GM19043 (cell line): ENCODE results near the gene NKIRAS2.

Source experiments
- ATAC-seq: cut with Tn5 transposase; IDR thresholded peaks from one replicate; pipeline ENCODE4 v1.9.1; 2021; ENCODE audit warnings: low read depth; ENCODE audit not compliant: unreplicated experiment

The NKIRAS2 gene

DNA sequence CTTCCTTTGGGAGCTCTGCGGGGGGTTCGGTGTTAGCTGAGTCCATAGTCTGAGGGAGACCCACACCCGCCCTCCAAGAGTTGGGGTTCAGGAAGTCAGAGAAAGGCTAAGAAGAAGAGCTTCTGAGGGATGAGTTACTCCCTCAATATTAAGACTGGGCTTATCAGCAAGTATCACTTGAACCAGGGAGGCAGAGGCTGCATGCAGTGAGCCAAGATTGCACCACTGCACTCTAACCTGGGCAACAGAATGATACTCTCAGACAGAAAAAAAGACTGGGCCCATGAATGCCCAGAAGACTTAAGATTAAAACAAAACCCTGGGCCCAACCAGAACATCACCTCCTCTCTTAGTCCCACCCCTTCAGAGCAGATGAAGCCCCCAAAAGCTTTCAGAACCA, 6.0 kb downstream of the NKIRAS2 start:
- ATAC-seq, result no peak

GRCh38 chr17:42026857-42027589, 7.1 kb downstream of the NKIRAS2 start:
- ATAC-seq, result no peak

DNA sequence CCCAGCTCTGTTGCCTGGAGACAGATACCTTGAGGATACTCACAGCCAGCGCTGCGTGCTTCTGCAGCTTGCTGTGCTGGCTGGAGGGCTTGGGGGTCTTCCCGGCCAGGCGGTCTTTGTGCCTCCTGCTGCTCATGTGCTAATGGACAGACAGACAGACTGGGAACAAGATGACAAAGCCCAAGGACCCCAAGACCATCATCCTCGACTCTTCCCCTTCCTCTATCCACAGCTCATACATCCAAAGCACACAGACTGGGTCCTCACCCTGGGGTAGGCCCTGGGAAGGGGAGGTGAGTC, 7.7 kb downstream of the NKIRAS2 start:
- no peak for ATAC-seq

GRCh38 chr17:42027961-42028790, 8.3 kb downstream of the NKIRAS2 start:
- ATAC-seq, result no peak

DNA sequence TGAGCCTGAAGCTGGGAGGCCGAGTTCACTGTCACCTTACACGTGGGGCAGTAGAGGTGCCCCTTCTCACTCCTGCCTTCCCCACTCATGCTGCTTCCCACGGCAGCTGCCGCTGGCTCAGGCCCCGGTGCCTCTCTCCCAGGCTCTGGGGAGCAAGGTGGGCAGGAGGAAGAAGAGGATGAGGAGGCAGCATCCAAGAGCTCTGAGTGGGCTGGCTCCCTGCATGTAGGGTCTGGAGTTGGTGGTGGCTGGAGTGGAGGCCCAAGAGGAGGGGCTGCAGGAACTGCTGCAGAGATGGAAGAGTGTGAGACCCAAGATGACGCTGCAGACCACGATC, 8.9 kb downstream of the NKIRAS2 start:
- ATAC-seq, result no peak

- ATAC-seq, result no peak
These were observed 11.7 kb downstream of the NKIRAS2 start for GRCh38 chr17:42031584-42031983.

DNA sequence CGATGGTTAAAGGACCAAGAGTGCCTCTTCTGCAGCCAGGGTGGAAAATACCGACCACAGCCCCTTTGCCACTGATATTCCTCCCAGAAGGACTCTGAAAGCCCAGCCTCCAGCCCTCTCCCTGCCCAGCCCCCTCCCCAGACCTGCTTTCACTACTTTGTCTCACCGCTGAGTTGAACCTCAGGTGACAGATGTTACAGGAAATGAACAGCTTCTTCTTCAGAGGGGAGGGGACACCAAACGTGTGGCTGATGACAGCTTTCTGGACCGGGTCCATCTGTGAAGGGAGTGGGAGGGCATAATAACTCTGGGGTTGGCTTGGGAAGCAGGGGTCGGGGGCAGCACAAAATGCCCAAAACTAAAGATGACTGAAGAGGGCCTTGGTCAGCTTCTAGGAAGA, 14.2 kb downstream of the NKIRAS2 start:
- no peak for ATAC-seq

GRCh38 chr17:42038221-42038973, 18.5 kb downstream of the NKIRAS2 start:
- no peak for ATAC-seq

DNA sequence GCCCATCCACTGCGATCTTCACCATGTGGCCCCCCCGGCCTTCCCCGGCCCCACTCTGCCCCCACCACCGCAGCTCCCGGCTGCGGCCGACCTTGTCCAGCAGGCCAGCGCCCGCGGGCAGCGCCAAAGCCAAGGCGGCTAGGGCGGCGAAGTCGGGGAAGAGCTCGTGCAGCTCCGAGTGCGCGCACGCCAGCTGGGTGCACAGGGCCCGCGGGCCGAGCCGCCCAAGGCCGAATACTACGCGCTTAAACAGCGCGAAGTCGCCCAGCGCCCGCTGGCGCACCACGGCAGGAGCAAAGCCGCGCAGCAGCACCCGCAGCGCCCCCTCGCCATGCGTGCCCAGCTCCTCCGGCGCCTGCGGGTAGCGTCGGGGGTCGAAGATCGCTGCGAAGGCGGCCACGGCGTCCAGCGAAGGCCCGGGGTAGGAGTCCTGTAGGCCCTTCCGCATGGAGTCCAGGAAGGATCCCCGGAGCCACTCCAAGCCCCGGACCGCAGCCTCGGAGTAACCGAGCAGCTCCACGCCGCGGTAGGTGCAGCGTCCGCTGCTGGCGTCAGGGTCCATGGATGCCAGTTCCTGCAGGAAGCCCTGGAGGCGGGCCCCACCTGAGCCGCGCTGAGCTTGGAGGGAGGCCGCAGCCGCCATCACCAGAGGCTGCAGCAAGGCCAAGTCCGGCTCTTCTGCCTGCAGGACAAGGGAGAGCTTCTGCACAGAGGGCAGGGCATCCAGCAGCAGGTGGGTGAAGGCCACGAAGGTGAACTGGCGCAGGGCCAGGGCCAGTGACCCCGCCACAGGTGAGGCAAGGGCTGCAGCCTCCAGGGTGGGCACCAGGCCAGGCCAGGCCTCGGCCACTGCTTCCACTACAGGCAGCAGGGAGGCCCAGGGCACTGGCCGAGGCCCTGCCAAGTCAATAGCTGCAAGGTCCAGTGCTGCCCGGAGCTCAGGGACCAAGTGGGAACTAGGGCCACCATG, 20.2 kb downstream of the NKIRAS2 start:
- ATAC-seq, result no peak

DNA sequence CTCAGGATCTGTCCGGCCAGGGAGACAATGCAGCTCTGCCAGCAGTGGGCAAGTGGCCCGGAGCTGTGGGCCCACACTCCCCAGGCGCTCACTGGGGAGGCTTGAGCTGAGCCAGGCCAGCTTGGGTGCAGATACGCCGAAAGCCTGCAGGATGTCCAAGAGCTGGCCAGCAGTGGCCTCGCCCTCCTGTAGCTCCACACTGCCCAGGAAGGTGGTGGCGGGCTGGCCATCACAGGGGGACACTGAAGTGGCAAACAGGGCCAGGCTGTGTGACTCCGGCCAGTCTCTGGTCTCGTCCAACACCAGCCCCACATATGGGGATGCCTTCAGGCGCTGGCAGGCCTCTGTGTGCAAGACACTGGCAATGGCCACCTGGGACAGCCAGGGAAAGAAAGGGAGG, 20.9 kb downstream of the NKIRAS2 start:
- ATAC-seq, result no peak

DNA sequence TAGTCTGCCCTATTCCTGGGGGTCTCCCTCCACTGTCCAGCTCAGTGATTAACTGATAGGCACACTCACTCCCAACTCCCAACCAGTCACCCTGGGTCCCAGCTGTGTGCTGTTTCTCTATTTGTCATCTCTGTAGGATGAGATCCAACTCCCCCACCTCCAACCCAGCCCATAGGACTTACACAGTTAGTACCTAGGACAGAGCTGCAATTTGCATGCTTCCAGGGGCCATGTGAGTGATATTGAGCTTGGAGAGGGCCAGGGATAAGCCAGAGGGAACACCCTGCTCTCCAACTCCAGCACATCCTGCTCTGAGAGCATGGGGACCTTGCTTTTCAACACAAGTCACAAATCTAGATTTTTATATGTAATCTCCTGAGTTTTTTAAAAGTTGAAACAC, 21.7 kb downstream of the NKIRAS2 start:
- no peak for ATAC-seq

DNA sequence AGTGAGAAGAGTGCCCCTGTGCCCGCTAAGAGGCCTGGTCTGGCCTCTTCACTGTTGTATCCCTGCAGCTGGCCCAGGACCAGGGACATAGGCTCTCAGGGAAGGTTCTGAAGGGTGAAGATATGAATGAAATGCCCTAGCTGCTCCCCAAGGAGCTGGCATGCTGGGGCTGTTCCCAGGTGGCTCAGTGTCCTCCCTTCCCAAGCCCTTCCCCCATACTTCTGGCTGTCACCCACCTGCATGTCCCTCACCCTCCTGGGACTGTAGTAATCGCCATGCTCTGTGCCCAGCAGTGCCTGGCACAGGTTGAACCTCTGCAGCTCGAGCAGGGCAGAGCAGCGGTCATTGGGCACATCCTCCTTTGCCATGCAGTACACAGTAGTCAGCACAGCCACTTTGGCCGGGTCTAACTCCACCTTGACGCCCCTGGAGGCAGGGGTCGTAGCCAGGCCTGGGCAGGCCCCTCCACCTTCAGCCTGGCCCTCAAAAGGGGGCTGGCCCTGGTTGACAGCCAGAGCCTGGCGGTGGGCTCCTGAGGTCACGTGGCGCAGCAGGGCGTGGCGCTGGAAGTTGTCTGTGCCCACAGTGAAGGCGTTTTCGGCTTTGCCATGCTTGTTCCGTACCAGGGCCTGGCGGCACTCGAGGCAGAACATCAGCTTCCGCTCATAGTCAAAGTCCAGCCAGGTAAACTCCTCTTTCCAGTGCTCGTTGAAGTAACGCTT, 22.9 kb downstream of the NKIRAS2 start:
- no peak for ATAC-seq

GRCh38 chr17:42045719-42046118, 25.8 kb downstream of the NKIRAS2 start:
- ATAC-seq, result no peak

GRCh38 chr17:42047343-42047742, 27.5 kb downstream of the NKIRAS2 start:
- no peak for ATAC-seq

DNA sequence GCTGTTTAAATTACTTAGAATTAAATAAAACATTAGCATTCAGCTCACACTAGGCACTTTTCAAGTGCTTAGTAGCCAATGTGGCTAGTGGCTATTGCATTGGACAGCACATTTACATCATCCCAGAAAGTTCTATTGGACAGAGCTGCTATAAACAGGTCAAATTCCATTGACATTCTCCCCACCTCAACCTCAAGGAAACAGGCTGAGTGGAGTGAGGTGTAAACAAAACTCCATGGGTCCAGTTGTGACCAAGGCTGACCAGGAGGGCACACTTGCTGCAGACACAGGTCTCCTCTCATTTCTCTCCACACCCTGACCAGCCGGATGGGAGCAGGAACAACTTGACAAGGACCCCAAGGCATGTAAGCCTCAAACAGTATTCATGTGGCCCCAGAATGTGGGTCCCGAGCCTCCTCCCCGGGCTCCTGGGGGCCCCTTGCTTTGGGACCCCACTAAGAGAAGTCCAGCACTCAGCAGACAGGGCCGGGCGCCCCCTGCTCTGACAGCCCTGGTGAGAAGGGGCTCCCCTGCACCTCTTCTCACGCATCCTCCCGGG, 30.0 kb downstream of the NKIRAS2 start:
- no peak for ATAC-seq

- ATAC-seq, result no peak
These were observed 30.6 kb downstream of the NKIRAS2 start, which contains the start of gene C17orf113 for GRCh38 chr17:42050393-42051012. TSS of gene C17orf113 (minus strand) at chr17:42050601. CDS start at chr17:42043376, 7,225 bp downstream.

DNA sequence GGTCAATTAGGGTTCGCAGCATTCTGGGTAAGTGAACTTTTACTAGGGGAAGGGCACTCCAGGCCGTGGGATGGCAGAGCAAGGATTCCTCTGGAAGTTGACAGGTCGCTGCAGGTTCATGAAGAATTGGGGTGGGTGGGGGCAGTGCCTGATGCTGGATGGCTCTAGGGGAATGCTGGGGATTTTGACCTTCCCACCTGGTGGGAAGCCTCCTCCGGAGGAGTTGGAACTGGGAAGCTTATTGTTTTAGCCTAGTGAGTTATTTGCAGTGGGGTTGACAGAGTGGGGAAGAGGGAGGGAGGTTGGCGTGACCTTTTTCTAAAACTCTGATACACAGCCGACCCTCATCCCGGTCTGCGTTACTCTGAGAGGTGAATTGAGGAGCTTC, 31.1 kb downstream of the NKIRAS2 start:
- no peak for ATAC-seq

GRCh38 chr17:42051645-42052044, 31.8 kb downstream of the NKIRAS2 start:
- no peak for ATAC-seq

- no peak for ATAC-seq
These were observed 32.5 kb downstream of the NKIRAS2 start for GRCh38 chr17:42052346-42052877.
